H54 (cell line): Measurements from ENCODE around the gene ZNF536.
A peak's percentile ranks its signal among the peaks of the same experiment; 100 is the strongest.

Experiments
- DNase-seq: peaks from one replicate; pipeline ENCODE4 v3.0.0; 2011; ENCODE audit warnings: low spot score, mixed read lengths; ENCODE audit not compliant: insufficient read length
- FAIRE-seq: peaks from 3 replicates; lab custom pipeline; 2011; peaks lifted over from hg19 to GRCh38; lab: Jason Lieb, UNC
- POLR2A ChIP-seq: IDR thresholded peaks from 2 replicates; pipeline ENCODE4 v1.6.1; 2011; ENCODE audit warnings: low read depth, mild to moderate bottlenecking, low read length

Gene ZNF536

DNA sequence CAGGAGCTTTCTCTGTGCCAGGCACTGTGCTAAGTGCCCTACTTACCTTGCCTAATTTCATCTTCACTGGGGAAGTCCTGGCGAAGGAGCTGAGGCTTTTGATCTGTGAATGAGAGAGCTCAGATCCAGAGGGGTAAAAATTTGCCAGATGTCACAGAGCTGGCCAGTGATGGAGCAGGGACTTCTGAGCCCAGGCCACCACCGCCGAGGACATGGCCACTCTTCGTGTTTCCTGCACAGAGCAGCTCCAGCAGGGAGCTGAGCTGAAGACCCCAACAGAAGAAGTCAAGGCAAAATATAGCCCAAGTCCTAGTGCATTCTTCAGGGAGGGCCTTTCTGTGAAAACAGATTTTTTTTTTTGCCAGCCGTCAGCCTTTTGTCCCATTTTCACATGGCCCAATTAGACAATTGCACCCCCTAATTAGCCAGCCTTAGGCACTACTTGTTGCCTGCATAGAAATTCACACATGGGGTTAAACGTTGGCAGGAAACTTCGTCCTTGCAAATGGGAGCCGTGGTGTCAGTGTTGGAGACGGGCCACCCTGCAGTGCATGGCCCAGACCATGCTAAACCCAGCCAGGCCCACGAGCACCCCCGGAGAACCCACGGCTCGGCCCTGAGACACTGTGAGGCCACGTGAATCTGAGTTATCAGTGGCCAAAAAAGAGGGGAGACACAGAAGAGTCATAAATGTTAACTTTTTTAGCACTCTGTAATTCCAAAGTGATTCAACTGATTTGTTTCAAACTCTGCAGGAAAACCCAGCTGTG, 7.8 kb downstream of the ZNF536 start:
- no peak for FAIRE-seq
- no peak for DNase-seq
- TF ChIP-seq POLR2A: no peak

DNA sequence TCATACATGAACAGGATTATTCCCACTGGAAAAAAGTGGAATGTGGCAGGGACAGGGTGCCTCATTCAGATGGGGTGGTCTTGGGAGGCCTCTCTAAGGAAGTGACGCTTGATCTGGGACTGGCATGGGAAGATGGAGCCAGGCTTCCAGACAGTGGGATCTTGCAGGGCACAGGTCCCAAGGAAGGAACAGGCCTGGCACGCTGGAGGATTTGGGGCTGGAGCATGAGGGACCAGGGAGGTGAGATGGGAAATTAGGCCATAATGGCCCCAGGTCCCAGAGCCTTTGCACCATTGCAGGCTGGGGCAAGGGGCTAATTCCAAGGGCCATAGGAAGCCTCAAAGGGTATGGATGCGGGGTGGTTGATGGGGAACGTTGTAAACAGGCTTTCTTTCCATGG, 9.2 kb downstream of the ZNF536 start:
- FAIRE-seq (no peak), DNase-seq (no peak)
- TF ChIP-seq POLR2A: no peak

DNA sequence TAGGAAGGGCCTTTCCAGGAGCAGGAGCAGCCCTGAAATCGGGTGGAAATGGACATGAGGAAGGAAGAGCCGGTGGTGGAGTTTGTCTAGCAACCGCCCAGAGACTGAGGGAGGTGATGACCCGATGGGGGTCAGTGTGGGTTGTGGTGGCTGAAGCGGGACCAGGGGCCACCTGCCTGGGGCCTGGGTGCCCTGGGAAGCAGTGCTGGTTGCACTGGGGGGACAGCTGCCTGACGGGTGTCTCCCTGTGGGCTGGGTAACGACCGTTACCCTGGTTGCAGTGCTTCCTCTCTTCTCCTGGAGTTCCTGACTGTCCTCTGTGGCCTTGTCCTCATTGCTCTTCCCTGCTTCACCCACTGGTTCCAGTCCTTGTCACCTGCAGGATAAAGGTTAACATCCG, 13.0 kb downstream of the ZNF536 start:
- DNase-seq (no peak), FAIRE-seq (no peak)
- TF ChIP-seq POLR2A: no peak

DNA sequence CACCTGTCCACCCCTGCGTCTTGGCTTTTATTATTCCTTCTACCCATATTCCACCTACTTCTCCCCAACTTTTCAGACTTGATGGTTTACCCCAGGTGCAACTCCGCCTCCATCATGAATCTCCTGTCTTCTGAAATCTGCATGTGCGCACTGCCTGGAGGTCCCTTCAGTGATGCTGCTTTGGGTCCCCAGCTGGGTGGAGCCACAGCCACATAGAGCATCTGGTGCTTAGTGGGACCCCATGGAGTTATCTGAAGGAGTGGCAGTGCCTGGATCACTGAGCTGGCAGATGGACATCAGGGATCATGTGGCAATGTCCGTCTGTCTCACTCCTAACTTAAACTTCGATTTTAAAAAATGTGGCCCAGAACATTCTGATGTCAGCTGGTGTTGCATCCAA, 13.5 kb downstream of the ZNF536 start:
- no peak for FAIRE-seq
- TF ChIP-seq POLR2A: no peak
- DNase-seq: no peak

DNA sequence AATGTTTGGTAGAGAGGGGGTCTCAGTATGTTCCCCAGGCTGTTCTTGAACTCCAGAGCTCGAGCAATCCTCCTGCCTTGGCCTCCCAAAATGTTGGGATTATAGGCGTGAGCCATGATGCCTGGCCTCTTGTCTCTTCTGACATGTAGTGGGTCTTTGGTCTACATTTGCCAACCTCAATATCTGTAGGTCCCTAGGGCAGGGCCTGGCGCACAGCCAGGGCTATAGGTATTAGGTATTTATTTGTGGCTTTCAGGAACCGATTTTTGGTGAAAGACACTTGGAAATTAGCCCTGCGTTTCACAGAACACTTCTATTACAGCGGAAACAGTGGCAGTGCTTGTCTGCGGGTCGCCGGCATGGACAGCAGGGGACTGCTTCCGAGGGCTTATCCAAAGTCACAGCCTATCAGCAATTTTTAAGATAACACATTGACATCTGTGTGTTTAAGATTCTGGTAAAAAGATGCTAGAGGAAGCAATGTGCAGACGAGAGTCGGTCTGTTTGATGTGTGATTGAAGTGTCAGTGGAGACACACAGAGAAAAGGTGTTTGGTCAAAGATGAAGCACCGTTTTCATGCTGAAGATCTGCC, 14.5 kb downstream of the ZNF536 start:
- DNase-seq (no peak), FAIRE-seq (no peak)
- TF ChIP-seq POLR2A: no peak

DNA sequence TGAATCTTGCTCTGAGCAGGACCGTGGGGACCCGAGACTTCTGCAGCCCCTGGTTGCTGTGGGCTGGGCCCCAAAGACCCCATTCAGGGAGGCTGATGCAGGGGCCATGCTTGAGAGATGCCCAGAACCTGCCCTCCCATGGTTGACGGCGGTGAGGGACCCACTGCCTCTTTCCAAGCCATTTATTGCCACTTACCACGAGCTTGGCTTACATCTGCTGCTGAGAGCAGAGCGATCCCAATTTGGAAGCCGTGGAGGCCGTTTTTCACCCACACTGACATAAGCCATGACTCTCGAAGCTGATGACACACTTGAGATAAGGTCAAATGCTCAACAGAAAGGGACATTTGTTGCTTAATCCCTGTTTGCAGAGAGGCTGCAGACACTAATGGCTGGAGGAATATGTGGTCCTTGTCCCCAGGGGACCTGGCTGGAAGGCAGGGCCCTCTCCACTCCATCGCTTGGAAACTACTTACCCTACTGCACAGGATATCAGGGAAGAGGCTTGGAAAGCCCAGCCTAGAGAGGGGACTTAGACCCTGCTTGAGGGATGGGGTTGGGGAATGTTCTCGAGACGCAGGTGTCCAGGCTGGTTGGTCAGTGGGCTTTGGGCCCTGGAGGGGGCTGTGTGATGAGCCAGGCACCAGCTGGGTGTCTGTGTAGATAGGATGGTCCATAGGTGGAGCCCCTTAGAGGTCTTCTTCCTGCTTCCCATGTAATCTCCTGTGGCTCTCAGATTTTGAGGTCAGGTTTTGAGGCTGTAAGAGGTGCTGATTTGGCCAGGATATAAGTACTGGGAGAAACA, 15.3 kb downstream of the ZNF536 start:
- DNase-seq (no peak), FAIRE-seq (no peak)
- no peak for TF ChIP-seq POLR2A

DNA sequence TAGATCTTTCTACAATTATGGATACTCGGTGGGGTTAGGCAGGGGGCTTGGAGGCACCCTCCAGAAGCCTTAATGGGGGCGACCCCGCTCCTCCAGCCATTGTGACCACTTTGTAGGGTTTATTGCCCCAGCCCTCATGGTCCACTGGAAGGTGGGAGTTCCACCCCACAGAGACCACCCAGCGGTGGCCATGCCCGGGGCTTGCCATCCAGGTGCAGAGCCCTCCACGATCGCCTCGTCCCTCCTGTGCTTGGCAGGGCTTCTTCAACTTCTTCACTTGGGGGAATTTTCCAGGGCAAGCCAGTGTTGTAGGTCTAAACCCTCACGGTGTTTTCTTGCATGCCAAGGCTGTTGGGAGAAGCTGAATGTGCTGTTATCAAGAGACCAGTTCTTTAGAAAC, 16.1 kb downstream of the ZNF536 start:
- DNase-seq (no peak), FAIRE-seq (no peak)
- no peak for TF ChIP-seq POLR2A

DNA sequence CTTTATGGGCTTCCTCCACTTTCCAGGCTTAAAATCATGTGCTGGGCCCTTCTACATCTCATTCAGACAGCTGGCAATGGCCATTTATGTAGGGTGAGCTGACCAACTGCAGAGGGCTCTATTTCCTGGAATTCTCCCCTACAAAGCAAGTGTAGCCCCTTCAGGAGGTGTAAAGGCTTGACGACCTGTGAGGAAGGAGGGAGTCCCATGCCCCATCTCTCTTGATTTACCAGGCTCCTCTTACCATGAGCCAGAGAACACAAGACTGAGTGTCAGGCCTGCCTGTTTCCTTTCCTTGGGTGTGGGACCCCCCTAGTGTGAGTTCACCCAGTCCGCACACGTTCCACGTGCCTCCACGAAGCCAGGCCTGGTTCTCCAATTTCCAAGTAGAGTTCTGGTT, 16.6 kb downstream of the ZNF536 start:
- DNase-seq (no peak), FAIRE-seq (no peak)
- no peak for TF ChIP-seq POLR2A

DNA sequence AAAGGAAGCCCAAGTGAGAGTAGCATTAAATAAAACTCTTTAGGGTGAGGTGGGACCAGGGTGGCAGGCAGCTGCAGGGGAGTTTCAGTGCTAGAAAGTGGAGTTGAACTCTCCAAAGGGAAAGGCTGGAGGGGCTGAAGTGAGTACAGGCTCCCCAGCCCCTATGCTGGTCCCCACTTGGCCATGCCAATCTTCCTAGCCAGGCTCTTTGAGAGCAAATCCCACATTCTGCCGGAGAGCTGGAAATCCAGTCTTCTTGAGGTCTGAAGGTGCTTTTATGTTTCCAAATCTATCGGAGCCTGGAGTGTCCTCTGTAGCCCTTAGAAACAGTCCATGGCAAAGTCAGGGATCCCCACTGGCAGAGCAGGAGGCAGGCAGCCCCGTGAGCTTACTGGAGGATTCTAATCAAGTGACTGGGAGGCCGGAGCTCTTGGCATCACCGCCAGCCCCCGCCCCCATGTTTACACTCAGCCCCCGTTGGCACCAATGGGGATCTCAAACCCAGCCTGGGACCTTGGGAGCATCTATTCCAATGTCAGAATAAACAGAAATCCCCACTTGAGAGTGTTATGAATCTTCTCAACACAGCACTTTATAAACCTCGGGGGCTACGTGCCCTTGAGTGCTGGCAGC, 18.3 kb downstream of the ZNF536 start:
- no peak for TF ChIP-seq POLR2A
- DNase-seq: no peak
- no peak for FAIRE-seq

DNA sequence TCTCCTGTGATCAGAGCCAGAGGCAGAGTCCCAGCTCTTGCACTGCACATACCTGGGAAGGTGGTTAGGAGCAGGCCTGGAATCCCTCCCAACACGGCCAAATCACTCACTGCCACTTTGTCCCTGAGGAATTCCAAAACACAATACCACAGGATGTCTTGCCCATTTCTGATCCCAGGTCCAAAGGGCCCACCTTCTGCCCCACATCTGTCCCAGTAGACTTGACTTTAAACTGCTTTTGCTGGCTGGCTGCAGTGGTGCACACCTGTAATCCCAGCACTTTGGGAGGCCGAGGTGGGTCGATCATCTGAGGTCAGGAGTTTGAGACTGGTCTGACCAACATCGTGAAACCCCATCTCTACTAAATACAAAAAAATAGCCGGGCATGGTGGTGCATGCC, 18.9 kb downstream of the ZNF536 start:
- FAIRE-seq (no peak), DNase-seq (no peak)
- no peak for TF ChIP-seq POLR2A

DNA sequence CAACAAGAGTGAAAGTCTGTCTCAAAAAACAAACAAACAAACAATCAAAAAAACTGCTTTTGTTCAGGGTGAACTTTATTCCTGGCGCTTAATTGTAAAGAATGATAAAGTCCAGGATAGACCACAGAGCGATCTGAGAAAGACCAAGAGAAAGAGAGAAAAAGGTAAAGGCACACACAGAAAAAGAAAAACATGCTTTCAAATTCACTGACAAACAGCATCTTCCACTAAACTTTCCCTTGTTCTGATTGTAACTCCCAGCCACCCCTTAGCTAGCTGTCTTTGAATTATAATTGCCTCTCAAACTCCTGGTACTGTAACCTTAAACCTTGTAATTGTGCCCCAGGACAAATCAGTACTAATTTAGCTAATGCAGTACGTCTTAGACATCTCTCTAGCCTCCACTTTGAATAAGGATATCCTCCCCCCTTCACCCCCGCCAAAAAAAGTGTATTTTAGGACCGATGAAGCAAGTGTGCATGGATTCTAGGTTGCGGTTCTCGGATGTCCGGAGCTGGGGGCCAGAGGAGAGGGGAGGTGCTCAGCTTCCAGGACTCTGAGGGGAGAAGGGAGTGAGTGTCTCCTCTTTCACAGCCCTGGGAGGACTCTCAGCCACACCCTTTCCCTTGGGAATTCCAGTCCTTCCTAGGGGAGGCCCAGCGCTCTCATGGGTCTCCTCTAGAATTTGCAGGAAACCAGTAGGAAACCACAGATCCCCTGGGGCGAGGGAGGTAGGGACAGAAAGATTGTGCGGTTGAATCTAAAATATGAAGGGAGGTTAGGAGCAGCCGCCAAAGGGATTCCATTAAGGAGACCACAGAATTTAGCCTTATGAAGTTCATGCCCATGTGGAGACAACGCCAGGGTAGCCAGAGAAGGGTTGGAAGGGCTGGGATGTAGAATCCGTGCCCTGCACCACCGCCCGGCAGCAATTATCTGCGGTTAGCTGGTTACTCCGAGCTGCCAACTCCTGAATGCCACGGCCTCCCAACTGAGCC, 19.7 kb downstream of the ZNF536 start:
- DNase-seq (peak; percentile 33), FAIRE-seq (no peak)
- TF ChIP-seq POLR2A: no peak

DNA sequence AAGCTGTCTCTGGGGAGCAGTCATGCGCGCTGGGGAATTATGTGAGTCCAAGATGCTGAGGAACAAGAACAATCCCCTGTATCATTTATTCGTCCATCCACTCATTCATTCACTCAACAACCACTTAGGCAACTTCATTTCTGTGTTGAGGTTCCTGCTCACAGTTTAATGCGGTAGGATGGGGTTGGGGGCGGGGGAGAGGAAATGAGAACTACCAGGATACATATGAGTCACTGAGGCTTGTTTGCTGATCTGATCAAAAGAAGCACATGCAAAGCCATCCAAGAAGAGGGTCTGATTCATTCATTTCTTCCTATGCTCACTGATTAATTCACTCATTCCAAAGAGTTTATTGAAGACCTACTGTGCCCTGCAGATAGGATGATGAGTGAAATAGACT, 20.9 kb downstream of the ZNF536 start:
- no peak for TF ChIP-seq POLR2A
- DNase-seq (no peak), FAIRE-seq (no peak)
